Effector memory CD4-positive, alpha-beta T cell (primary cell): ENCODE results near the gene PKNOX2.

Experiments used
- DNase-seq, 3 donors: peaks; one replicate each; pipeline ENCODE4 v3.0.0-alpha.2; 2020
- H3K27ac ChIP-seq: 2 replicates; pipeline ENCODE4 v1.7.0; 2013; ENCODE audit warnings: mild to moderate bottlenecking, low read length, moderate library complexity; ENCODE audit not compliant: insufficient read depth, poor library complexity, severe bottlenecking
- H3K27me3 ChIP-seq: replicated peaks from 2 replicates; pipeline ENCODE4 v1.7.0; 2013; ENCODE audit warnings: mild to moderate bottlenecking, low read length; ENCODE audit not compliant: insufficient read depth, control insufficient read depth, poor library complexity, severe bottlenecking
- H3K36me3 ChIP-seq: 2 replicates; pipeline ENCODE4 v1.7.0; 2013; ENCODE audit warnings: mild to moderate bottlenecking, low read length, moderate library complexity; ENCODE audit not compliant: control insufficient read depth, insufficient read depth
- H3K4me1 ChIP-seq: 2 replicates; pipeline ENCODE4 v1.7.0; 2013; ENCODE audit warnings: low read length, mild to moderate bottlenecking; ENCODE audit not compliant: control insufficient read depth, insufficient read depth, poor library complexity, severe bottlenecking
- H3K4me3 ChIP-seq: 2 replicates; pipeline ENCODE4 v1.7.0; 2013; ENCODE audit warnings: low read length, low read depth, mild to moderate bottlenecking; ENCODE audit not compliant: insufficient read depth, poor library complexity, severe bottlenecking
- H3K9me3 ChIP-seq: 2 replicates; pipeline ENCODE4 v1.7.0; 2013; ENCODE audit warnings: mild to moderate bottlenecking, low read length, moderate library complexity; ENCODE audit not compliant: control insufficient read depth

PKNOX2 gene

DNA sequence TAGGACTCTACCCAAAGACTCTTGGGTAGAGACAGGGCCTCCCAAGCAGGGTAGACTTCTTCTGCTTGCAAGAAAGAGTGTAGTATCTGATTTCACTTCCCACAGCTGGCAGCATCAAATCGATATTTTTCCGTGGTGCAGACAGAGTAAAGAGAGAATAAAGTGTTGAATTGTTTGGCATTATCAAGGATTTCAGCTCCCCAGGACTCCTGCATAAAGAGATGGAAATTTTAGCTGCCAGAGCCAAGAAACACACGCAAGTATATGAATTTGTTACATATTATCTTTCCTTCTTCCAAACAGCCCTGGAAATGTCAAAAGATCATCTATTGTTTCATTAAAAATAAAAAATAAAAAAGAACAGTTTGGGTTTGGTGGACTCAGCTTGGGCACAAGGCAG lies 136.8 kb downstream of the PKNOX2 start:
- H3K4me3 ChIP-seq, result no peak overlapping the region
- H3K27me3 ChIP-seq, result no peaks in the 10 kb centered on the region
- H3K36me3 ChIP-seq, result no peaks in the 10 kb centered on the region
- H3K27ac ChIP-seq, result no peak overlapping the region
- H3K4me1 ChIP-seq, result no peaks in the 10 kb centered on the region
- no peak for DNase-seq
- H3K9me3 ChIP-seq, result no peaks in the 10 kb centered on the region

DNA sequence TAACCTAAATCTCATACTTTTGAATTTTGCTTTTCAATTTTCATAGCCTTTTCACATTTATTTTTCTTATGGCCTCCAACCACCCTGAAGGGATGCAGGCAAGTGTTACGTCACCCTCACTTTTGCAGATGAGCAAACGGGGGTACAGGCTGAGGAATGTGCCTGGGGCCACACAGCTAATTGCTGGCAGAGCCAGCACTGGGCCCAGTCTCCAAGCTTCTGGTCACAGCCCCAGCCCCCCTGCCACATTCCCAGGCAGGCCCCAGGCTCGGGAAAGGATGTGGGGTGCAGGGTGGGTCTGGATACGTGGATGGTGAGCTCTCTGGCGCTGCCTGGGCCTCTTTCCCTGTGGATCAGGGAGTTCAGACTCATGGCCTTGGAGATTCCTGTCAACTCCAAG lies 138.6 kb downstream of the PKNOX2 start:
- Histone ChIP-seq H3K4me3 (no peak overlapping the region), H3K36me3 (no peaks in the 10 kb centered on the region)
- DNase-seq, result no peak

DNA sequence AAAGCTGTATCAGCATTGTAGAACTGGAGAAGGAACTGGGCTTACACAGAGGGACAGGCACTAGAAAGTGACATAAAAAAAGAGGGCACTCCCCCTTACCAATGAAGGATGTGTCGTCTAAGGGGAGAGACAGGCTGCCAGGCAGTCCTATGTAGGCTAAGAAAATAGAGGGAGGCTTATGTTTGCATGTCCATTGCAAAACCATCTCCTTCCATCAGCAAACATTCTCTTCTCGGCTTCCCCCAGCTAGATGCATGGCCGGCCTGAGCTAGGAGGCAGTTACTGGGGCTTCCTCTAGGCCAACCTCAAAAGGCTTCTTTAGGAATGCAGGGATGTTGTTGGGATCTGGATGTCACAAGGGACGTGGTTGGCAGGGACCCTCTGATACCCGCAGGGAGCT lies 139.1 kb downstream of the PKNOX2 start:
- Histone ChIP-seq H3K27ac (no peak overlapping the region), H3K36me3 (no peaks in the 10 kb centered on the region), H3K9me3 (no peaks in the 10 kb centered on the region), H3K4me3 (no peak overlapping the region), H3K4me1 (no peaks in the 10 kb centered on the region), H3K27me3 (no peaks in the 10 kb centered on the region)
- DNase-seq, result no peak

More for the DNA sequence above, 138.6 kb downstream of the PKNOX2 start:
- Histone ChIP-seq H3K9me3 (no peaks in the 10 kb centered on the region), H3K4me1 (no peaks in the 10 kb centered on the region), H3K27ac (no peak overlapping the region), H3K27me3 (no peaks in the 10 kb centered on the region)

DNA sequence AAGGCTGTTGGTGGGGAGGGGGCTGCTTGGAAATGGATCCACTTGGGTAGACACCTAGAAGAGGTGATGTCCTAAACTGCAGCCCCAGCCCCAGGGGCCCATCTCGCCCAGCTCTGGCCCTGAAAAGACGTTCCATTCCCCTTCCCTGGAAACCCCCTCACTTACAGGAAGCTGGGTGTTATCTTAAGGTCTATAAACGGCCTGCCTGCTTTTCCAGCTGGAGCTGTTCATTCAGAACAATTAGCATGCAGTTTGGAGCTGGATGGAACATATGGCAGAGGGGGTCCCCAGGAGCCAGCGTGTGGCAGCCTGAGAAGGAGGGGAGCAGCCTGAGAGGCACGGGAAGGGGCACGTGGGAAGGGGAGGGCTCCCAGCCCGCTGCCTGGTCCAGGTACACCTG lies 139.6 kb downstream of the PKNOX2 start:
- Histone ChIP-seq H3K4me3 (no peak overlapping the region), H3K4me1 (no peaks in the 10 kb centered on the region), H3K27me3 (no peaks in the 10 kb centered on the region), H3K27ac (no peak overlapping the region), H3K9me3 (no peaks in the 10 kb centered on the region), H3K36me3 (no peaks in the 10 kb centered on the region)
- no peak for DNase-seq

DNA sequence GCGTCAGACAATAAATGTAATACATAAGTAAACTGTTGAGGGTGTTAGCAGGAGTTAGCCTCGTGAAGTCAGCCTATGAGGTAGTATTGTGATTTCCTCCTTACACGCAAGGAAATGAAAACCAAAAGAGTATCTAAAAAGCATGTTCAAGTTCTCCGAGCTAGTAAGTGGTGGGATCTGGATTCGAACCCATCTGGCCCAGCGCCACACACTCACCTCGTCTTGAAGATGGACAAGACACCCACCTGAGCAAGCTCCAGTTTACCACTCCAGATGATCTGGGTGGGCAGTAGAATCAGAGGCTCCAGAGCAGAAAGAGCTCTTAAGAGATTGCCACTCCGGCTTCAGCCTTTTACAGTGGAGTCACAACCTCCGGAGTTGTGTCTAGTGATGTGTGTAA lies 140.3 kb downstream of the PKNOX2 start:
- Histone ChIP-seq H3K36me3 (no peaks in the 10 kb centered on the region), H3K27me3 (no peaks in the 10 kb centered on the region), H3K4me3 (no peak overlapping the region), H3K4me1 (no peaks in the 10 kb centered on the region), H3K27ac (no peak overlapping the region), H3K9me3 (no peaks in the 10 kb centered on the region)
- DNase-seq, result no peak

GRCh38 chr11:125305345-125305744 lies 140.8 kb downstream of the PKNOX2 start:
- no peaks in the 10 kb centered on the region for H3K9me3 ChIP-seq
- H3K36me3 ChIP-seq, result no peaks in the 10 kb centered on the region
- DNase-seq, result no peak
- no peak overlapping the region for H3K27ac ChIP-seq
- H3K4me1 ChIP-seq, result no peaks in the 10 kb centered on the region
- H3K4me3 ChIP-seq, result no peak overlapping the region
- H3K27me3 ChIP-seq, result no peaks in the 10 kb centered on the region

- H3K4me3 ChIP-seq, result no peak overlapping the region
- no peak for DNase-seq
- H3K36me3 ChIP-seq, result no peaks in the 10 kb centered on the region
- no peaks in the 10 kb centered on the region for H3K4me1 ChIP-seq
- no peaks in the 10 kb centered on the region for H3K27me3 ChIP-seq
- H3K27ac ChIP-seq, result no peak overlapping the region
- H3K9me3 ChIP-seq, result no peaks in the 10 kb centered on the region
These were observed 141.9 kb downstream of the PKNOX2 start for GRCh38 chr11:125306476-125306875.

GRCh38 chr11:125308246-125308645 lies 143.7 kb downstream of the PKNOX2 start:
- Histone ChIP-seq H3K9me3 (no peaks in the 10 kb centered on the region), H3K4me1 (no peaks in the 10 kb centered on the region), H3K27ac (no peak overlapping the region), H3K4me3 (no peak overlapping the region), H3K36me3 (no peaks in the 10 kb centered on the region), H3K27me3 (no peaks in the 10 kb centered on the region)
- no peak for DNase-seq

- Histone ChIP-seq H3K4me1 (no peaks in the 10 kb centered on the region), H3K27me3 (no peaks in the 10 kb centered on the region), H3K36me3 (no peaks in the 10 kb centered on the region), H3K4me3 (no peak overlapping the region), H3K9me3 (no peaks in the 10 kb centered on the region), H3K27ac (no peak overlapping the region)
- DNase-seq, result no peak
These were observed 147.8 kb downstream of the PKNOX2 start for GRCh38 chr11:125312391-125312790.

GRCh38 chr11:125312812-125313211 lies 148.3 kb downstream of the PKNOX2 start:
- H3K9me3 ChIP-seq, result no peaks in the 10 kb centered on the region
- H3K36me3 ChIP-seq, result no peaks in the 10 kb centered on the region
- DNase-seq, result no peak
- no peaks in the 10 kb centered on the region for H3K27me3 ChIP-seq
- H3K4me3 ChIP-seq, result no peak overlapping the region
- H3K4me1 ChIP-seq, result no peaks in the 10 kb centered on the region
- H3K27ac ChIP-seq, result no peak overlapping the region
